Activated naive CD4-positive, alpha-beta T cell treated with anti-CD3 and anti-CD28 coated beads, Interleukin-2, amount 50 U/mL, for 16 hours (primary cell): ENCODE measurements around the gene ITFG2.

Source experiments
- DNase-seq: peaks from one replicate; pipeline ENCODE4 v3.0.0-alpha.2; 2020

The ITFG2 gene

GRCh38 chr12:2795291-2796186 is 16.9 kb upstream of the ITFG2 start:
- peak; percentile 79 for DNase-seq

GRCh38 chr12:2796187-2796666 is 16.2 kb upstream of the ITFG2 start:
- DNase-seq, result no peak

GRCh38 chr12:2797721-2798418 is 14.6 kb upstream of the ITFG2 start:
- no peak for DNase-seq

GRCh38 chr12:2800046-2800570 is 12.4 kb upstream of the ITFG2 start:
- DNase-seq, result no peak

GRCh38 chr12:2801044-2801783 is 11.3 kb upstream of the ITFG2 start:
- DNase-seq, result no peak

- no peak for DNase-seq
Observed at GRCh38 chr12:2803635-2804392, 8.7 kb upstream of the ITFG2 start.

GRCh38 chr12:2804393-2805142 is 7.9 kb upstream of the ITFG2 start:
- DNase-seq, result no peak

- DNase-seq, result no peak
Observed at GRCh38 chr12:2805143-2805520, 7.3 kb upstream of the ITFG2 start.

- DNase-seq, result no peak
Observed at GRCh38 chr12:2806700-2807099, 5.8 kb upstream of the ITFG2 start.

- DNase-seq, result no peak
Observed at GRCh38 chr12:2811801-2812200, 667 bp upstream of the ITFG2 start.

GRCh38 chr12:2813214-2814185 is 1.0 kb downstream of the ITFG2 start:
- DNase-seq, result peak; percentile 53

GRCh38 chr12:2819810-2820209 is 7.3 kb downstream of the ITFG2 start:
- no peak for DNase-seq

- no peak for DNase-seq
Observed at GRCh38 chr12:2820432-2820831, 8.0 kb downstream of the ITFG2 start.

GRCh38 chr12:2823483-2823882 is 11.0 kb downstream of the ITFG2 start:
- DNase-seq, result no peak

- no peak for DNase-seq
Observed at GRCh38 chr12:2824541-2824940, 12.1 kb downstream of the ITFG2 start.

- no peak for DNase-seq
Observed at GRCh38 chr12:2825132-2825531, 12.7 kb downstream of the ITFG2 start.

GRCh38 chr12:2826036-2826435 is 13.6 kb downstream of the ITFG2 start:
- no peak for DNase-seq

- DNase-seq, result no peak
Observed at GRCh38 chr12:2826721-2827515, 14.4 kb downstream of the ITFG2 start.

GRCh38 chr12:2829275-2829674 is 16.8 kb downstream of the ITFG2 start:
- no peak for DNase-seq
